Stimulated activated CD8-positive, alpha-beta memory T cell treated with anti-CD3 and anti-CD28 coated beads, Interleukin-12 subunit alpha, Interleukin-12 subunit beta, amount 100 ng/mL, for 1 hour (primary cell): ENCODE data around the gene ZFP64.
"Not testable (repeated sequence)": the region's sequence is repeated elsewhere in the genome, so short reads cannot be mapped to it uniquely, and the experiment has no call there.

Experiments
- DNase-seq: peaks from one replicate; pipeline ENCODE4 v3.0.0-alpha.2; 2020; ENCODE audit warnings: low read depth

Gene ZFP64

GRCh38 chr20:52191132-52191915 lies at the start of gene ZFP64:
Gene ZFP64, minus strand, starts transcription at chr20:52191779. Its CDS starts 143 bp downstream, at chr20:52191636.
- DNase-seq, result peak; percentile 50

- DNase-seq, result no peak
Observed at GRCh38 chr20:52240802-52241201, 49.2 kb upstream of the ZFP64 start.

GRCh38 chr20:52239102-52239501 lies 47.5 kb upstream of the ZFP64 start:
- DNase-seq, result no peak

- DNase-seq, result no peak
Observed at GRCh38 chr20:52236292-52236691, 44.7 kb upstream of the ZFP64 start.

- no peak for DNase-seq
Observed at GRCh38 chr20:52235129-52235528, 43.5 kb upstream of the ZFP64 start.

GRCh38 chr20:52234302-52235045 lies 42.9 kb upstream of the ZFP64 start:
- DNase-seq, result no peak

GRCh38 chr20:52231230-52231746 lies 39.7 kb upstream of the ZFP64 start:
- DNase-seq, result no peak

GRCh38 chr20:52230409-52230808 lies 38.8 kb upstream of the ZFP64 start:
- DNase-seq, result no peak

GRCh38 chr20:52229346-52229745 lies 37.8 kb upstream of the ZFP64 start:
- not testable (repeated sequence) for DNase-seq

- no peak for DNase-seq
Observed at GRCh38 chr20:52226370-52226769, 34.8 kb upstream of the ZFP64 start.

- no peak for DNase-seq
Observed at GRCh38 chr20:52224920-52225319, 33.3 kb upstream of the ZFP64 start.

- DNase-seq, result not testable (repeated sequence)
Observed at GRCh38 chr20:52221362-52221761, 29.8 kb upstream of the ZFP64 start.

GRCh38 chr20:52220891-52221290 lies 29.3 kb upstream of the ZFP64 start:
- not testable (repeated sequence) for DNase-seq

GRCh38 chr20:52219441-52219840 lies 27.9 kb upstream of the ZFP64 start:
- no peak for DNase-seq

- no peak for DNase-seq
Observed at GRCh38 chr20:52217689-52218395, 26.3 kb upstream of the ZFP64 start.

- no peak for DNase-seq
Observed at GRCh38 chr20:52213995-52214394, 22.4 kb upstream of the ZFP64 start.

GRCh38 chr20:52212943-52213342 lies 21.4 kb upstream of the ZFP64 start:
- no peak for DNase-seq

GRCh38 chr20:52210037-52210990 lies 18.7 kb upstream of the ZFP64 start:
- DNase-seq, result no peak

- DNase-seq, result no peak
Observed at GRCh38 chr20:52209154-52209571, 17.6 kb upstream of the ZFP64 start.

GRCh38 chr20:52207020-52207810 lies 15.6 kb upstream of the ZFP64 start:
- DNase-seq, result no peak
